Testis (tissue), 2 donors: Measurements from ENCODE around the gene TRMT2A.

Source experiments
- POLR2A ChIP-seq: fragments of 450-650 bp; IDR thresholded peaks from one replicate; pipeline ENCODE4 v1.6.1; 2017; ENCODE audit warnings: antibody characterized with exemption, mild to moderate bottlenecking, moderate library complexity
- TF ChIP-seq, protein P1 (sequence below), 3 experiments: fragments of 450-650 bp in 2 of 3; fragments of 200-600 bp in 1 of 3; sonication (generic) in 1 of 3; IDR thresholded peaks; one replicate each; pipeline ENCODE4 v1.5.1; 2016 to 2019; ENCODE audit warnings: antibody characterized with exemption in 3 of 3, mild to moderate bottlenecking in 2 of 3, moderate library complexity in 1 of 3

DNA sequence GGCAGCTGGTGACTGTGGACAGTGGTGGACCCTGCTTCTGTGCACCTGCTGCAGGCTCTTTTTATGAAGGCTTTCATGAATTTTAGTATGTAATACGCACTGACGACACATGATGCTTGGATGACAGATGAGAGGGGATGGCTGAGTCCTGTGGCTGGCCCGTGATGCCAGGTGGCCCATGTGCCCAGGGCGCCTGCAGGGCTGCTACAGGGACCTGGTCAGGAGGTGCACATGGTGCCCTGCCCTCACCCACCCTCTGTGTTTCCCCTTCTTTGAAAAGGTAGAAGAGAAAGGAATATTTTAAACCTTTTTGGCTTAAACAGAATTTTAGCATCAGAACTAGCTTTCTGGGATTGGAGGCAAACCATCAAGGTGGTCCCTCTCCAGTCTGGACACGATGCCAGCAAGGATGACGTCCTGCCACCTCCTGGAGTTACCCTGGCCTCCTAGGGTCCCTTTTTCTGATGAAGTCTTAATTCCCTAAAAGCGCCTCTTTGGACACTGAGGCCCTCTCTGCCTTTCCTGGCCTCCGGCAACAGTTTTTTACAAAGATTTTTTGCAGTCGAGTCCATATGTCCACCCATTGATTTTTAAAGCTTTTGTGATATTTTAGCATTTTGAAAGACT, 6.6 kb downstream of the TRMT2A start:
- TF ChIP-seq, protein P1, sequence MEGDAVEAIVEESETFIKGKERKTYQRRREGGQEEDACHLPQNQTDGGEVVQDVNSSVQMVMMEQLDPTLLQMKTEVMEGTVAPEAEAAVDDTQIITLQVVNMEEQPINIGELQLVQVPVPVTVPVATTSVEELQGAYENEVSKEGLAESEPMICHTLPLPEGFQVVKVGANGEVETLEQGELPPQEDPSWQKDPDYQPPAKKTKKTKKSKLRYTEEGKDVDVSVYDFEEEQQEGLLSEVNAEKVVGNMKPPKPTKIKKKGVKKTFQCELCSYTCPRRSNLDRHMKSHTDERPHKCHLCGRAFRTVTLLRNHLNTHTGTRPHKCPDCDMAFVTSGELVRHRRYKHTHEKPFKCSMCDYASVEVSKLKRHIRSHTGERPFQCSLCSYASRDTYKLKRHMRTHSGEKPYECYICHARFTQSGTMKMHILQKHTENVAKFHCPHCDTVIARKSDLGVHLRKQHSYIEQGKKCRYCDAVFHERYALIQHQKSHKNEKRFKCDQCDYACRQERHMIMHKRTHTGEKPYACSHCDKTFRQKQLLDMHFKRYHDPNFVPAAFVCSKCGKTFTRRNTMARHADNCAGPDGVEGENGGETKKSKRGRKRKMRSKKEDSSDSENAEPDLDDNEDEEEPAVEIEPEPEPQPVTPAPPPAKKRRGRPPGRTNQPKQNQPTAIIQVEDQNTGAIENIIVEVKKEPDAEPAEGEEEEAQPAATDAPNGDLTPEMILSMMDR (IDR thresholded peaks at IDR 0.05): no peak
- TF ChIP-seq POLR2A: no peak
